Activated CD8-positive, alpha-beta memory T cell treated with anti-CD3 and anti-CD28 coated beads, Interleukin-2, amount 10 ng/mL, durations not matched to agents 7 days and 5 days (primary cell): ENCODE data around the gene ZNRF2. TPM values are rescaled to one million over a fixed set of nuclear protein-coding genes. Genes with fewer than 3 reads are reported as not detected.

Experiments
- ATAC-seq: fragments of 150-1000 bp; cut with Tn5 transposase; one replicate; pipeline ENCODE4 v1.10.0; 2021; ENCODE audit warnings: moderate library complexity
- CTCF ChIA-PET: fragments of 350-600 bp; sonication (Branson Sonifier 250); formaldehyde crosslinking; loops from one replicate; lab custom pipeline; 2021; ENCODE audit warnings: antibody characterized with exemption; lab: Charles Lee
- DNase-seq: peaks from one replicate; pipeline ENCODE4 v3.0.0-alpha.2; 2020
- H3K27ac Mint-ChIP-seq: one replicate; pipeline ENCODE4 v1.8.0; 2021; ENCODE audit warnings: mild to moderate bottlenecking, mixed read lengths
- H3K27me3 Mint-ChIP-seq: one replicate; pipeline ENCODE4 v1.8.0; 2021; ENCODE audit warnings: mixed read lengths
- H3K36me3 Mint-ChIP-seq: one replicate; pipeline ENCODE4 v1.8.0; 2021; ENCODE audit warnings: mild to moderate bottlenecking, mixed read lengths
- H3K4me1 Mint-ChIP-seq: one replicate; pipeline ENCODE4 v1.8.0; 2021; ENCODE audit warnings: mixed read lengths
- H3K4me3 Mint-ChIP-seq: one replicate; pipeline ENCODE4 v1.8.0; 2021; ENCODE audit warnings: mild to moderate bottlenecking, moderate library complexity, mixed read lengths
- H3K9me3 Mint-ChIP-seq: one replicate; pipeline ENCODE4 v1.8.0; 2022; ENCODE audit warnings: low read depth, mixed read lengths
- total RNA-seq, 2 experiments: library from RNA; stranded (reverse); gene quantifications; one replicate each; pipeline ENCODE4 v1.2.3, GENCODE V29; 2021

ZNRF2 gene
- 10 to 100 TPM; 14.0 to 21.3 TPM for total RNA-seq

DNA sequence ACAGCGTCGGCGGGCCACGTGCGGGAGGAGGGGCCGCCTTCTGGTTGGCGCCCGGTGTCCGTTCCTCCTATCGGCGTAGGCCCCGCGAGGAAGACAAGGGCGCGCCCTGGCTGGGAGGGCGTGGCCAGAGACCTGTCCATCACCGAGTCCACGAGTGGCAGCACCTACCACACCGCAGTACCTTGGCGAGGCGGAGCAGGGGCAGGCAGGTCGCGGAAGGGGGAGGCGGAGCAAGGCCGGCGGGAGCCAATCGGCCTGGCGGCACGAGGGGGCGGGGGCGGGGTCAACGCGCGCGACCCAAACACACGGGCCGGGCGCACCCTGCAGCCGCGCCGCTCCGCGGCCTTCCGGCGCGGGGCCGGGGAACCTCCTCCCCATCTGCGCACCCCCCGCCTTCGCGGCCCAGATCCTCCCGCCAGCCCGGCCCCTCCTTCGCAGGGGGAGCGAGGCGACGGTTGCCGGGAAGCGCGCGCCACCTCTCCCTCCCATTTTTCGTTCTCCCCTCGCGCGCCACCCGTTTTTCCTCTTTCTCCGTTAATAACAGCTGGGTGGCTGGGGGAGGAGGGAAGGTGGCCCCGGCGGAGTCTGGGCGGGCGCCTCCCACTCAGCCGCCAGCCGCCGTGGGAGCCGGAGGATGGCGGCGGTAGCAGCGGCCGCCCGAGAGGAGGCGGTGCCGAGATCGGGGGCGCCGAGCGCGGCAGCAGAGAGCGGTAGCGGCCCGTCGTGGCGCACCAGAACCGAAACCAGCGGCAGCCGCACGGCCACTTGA is at the start of gene ZNRF2:
Gene ZNRF2, plus strand, starts transcription at position 300 of the 769 bp plus-strand sequence. CDS start 761 bp downstream, outside the sequence.
- H3K4me3 Mint-ChIP-seq, result peak within 1 kb of the TSS; percentile 77
- CTCF ChIA-PET, result interaction anchor here (0.8 to 3.5 kb wide), 6 partner anchors 28 to 194 kb away, joined by 3 to 18 read pairs (median 3); partner anchors contain the start of gene NOD1
- H3K27ac Mint-ChIP-seq, result peak within 1 kb of the TSS; percentile 88
- H3K9me3 Mint-ChIP-seq, result peaks cover 8% of the 10 kb centered on the region
- H3K27me3 Mint-ChIP-seq, result no peaks in the 10 kb centered on the region
- ATAC-seq (peak; percentile 89), DNase-seq (peak; percentile 100)
- H3K36me3 Mint-ChIP-seq, result peaks cover 24% of the 10 kb centered on the region
- peaks cover 41% of the 10 kb centered on the region for H3K4me1 Mint-ChIP-seq

- H3K4me1 Mint-ChIP-seq, result peaks cover 13% of the 10 kb centered on the region
- no peak overlapping the region for H3K27ac Mint-ChIP-seq
- CTCF ChIA-PET, result no interaction called here
- no peak for ATAC-seq
- H3K4me3 Mint-ChIP-seq, result no peak overlapping the region
- no peaks in the 10 kb centered on the region for H3K36me3 Mint-ChIP-seq
- H3K27me3 Mint-ChIP-seq, result peaks cover 19% of the 10 kb centered on the region
- DNase-seq, result no peak
- H3K9me3 Mint-ChIP-seq, result peaks cover 2% of the 10 kb centered on the region
Observed at GRCh38 chr7:30237271-30237695, 47.1 kb upstream of the ZNRF2 start.

DNA sequence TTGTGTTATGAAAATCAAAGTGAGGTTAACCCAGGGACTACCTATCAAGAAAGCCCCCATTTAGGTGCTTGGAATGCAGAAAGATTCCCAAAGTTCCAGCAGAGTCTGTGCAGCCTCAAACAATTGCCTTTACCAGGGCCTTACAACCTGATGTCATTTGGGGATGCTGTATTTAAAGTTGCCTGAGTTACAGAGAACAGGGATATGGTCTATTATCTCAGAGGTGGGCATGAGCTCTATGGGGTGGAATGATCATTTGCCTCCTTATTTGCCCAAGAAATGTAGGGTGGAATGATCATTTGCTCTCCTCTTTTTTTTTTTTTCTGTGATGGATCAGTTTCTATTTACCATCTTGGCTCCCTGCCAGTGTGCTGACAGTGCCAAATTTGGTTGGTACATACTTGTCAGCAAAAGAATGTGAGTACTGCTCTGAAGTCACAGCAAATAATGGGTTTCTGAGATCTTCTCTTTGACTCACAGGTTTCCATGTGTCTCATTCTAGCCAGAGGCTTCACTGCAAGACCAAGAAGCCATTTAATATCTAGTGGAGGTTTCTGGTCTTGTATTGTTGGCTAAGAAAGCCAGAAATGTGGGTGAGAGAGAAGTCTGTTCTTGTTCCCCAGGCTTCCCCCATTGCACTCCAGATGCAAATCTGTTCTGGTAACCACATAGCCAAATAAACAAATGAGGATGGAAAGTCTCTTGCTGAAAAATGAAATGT is 45.5 kb upstream of the ZNRF2 start:
- Mint-ChIP-seq H3K9me3 (peaks cover 2% of the 10 kb centered on the region), H3K27me3 (peaks cover 18% of the 10 kb centered on the region), H3K4me1 (peaks cover 13% of the 10 kb centered on the region), H3K27ac (no peak overlapping the region), H3K36me3 (no peaks in the 10 kb centered on the region), H3K4me3 (no peak overlapping the region)
- ATAC-seq, result no peak
- no peak for DNase-seq
- CTCF ChIA-PET, result interaction anchor here (0.7 to 1.3 kb wide), 3 partner anchors 37 to 169 kb away, joined by 3 read pairs; no protein-coding TSS in a partner anchor

DNA sequence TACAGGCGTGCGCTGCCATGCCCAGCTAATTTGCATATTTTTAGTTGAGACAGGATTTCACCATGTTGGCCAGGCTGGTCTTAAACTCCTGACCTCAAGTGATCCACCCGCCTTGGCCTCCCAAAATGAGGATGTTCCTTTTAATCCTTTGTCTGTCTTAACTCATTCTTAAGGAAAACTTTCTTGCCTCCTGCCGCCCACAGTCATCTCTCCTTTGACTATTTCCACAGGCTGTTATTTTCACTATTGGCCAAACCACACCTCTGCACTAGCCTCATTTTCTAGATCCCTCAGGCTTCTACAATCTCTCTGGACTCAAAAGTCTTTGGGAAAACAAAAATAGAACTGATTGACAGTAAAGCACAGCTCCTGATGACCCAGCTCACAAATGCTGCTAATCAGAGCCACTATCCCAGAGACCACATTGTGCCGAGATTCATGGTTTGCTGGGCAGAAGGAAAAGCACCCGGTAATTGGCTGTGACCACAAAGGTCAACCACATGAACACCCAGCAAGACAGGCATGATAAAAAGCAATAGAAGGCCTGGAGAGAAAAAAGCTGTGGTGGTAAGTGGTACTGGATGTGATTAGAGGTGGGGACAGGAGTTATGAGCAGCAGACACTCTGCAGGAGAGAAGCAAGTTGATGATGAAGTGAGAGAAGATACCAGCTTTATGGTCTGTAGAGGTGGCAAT is 44.1 kb upstream of the ZNRF2 start:
- H3K27ac Mint-ChIP-seq, result no peak overlapping the region
- no peak for ATAC-seq
- H3K36me3 Mint-ChIP-seq, result no peaks in the 10 kb centered on the region
- no peak for DNase-seq
- no peak overlapping the region for H3K4me3 Mint-ChIP-seq
- CTCF ChIA-PET, result no interaction called here
- H3K9me3 Mint-ChIP-seq, result peaks cover 2% of the 10 kb centered on the region
- H3K4me1 Mint-ChIP-seq, result peaks cover 13% of the 10 kb centered on the region
- peaks cover 18% of the 10 kb centered on the region for H3K27me3 Mint-ChIP-seq

- DNase-seq, result no peak
- CTCF ChIA-PET, result no interaction called here
- Mint-ChIP-seq H3K9me3 (peaks cover 2% of the 10 kb centered on the region), H3K27ac (no peak overlapping the region), H3K4me1 (peaks cover 13% of the 10 kb centered on the region), H3K4me3 (no peak overlapping the region), H3K36me3 (no peaks in the 10 kb centered on the region), H3K27me3 (peaks cover 18% of the 10 kb centered on the region)
- no peak for ATAC-seq
Observed at GRCh38 chr7:30241767-30242166, 42.6 kb upstream of the ZNRF2 start.

DNA sequence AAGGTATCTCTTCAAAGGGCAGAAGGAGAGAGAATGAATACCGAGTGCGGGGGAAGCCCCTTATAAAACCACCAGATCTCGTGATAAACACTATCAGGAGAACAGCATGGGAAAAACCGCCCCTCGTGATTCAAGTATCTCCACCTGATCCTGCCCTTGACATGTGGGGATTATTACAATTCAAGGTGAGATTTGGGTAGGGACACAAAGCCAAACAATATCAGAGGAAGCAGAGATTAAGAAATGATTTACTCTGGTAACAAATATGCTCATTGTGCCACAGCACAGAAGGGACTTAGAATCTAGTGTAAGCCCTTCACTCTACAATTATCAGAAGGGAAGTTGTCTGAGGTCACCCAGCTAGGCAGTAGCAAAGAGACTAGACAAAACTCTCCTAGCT is 40.1 kb upstream of the ZNRF2 start:
- no peak for ATAC-seq
- CTCF ChIA-PET, result no interaction called here
- peaks cover 2% of the 10 kb centered on the region for H3K9me3 Mint-ChIP-seq
- H3K4me3 Mint-ChIP-seq, result no peak overlapping the region
- H3K27me3 Mint-ChIP-seq, result peaks cover 15% of the 10 kb centered on the region
- no peak for DNase-seq
- no peak overlapping the region for H3K27ac Mint-ChIP-seq
- H3K4me1 Mint-ChIP-seq, result peaks cover 12% of the 10 kb centered on the region
- H3K36me3 Mint-ChIP-seq, result no peaks in the 10 kb centered on the region

- Mint-ChIP-seq H3K27ac (no peak overlapping the region), H3K36me3 (no peaks in the 10 kb centered on the region), H3K4me1 (peaks cover 4% of the 10 kb centered on the region), H3K4me3 (no peak overlapping the region), H3K27me3 (peaks cover 3% of the 10 kb centered on the region), H3K9me3 (peaks cover 2% of the 10 kb centered on the region)
- DNase-seq, result no peak
- ATAC-seq, result no peak
- CTCF ChIA-PET, result no interaction called here
Observed at GRCh38 chr7:30245913-30246312, 38.5 kb upstream of the ZNRF2 start.

- no peak overlapping the region for H3K27ac Mint-ChIP-seq
- no peaks in the 10 kb centered on the region for H3K36me3 Mint-ChIP-seq
- no peak overlapping the region for H3K4me3 Mint-ChIP-seq
- CTCF ChIA-PET, result no interaction called here
- H3K27me3 Mint-ChIP-seq, result peaks cover 3% of the 10 kb centered on the region
- peaks cover 2% of the 10 kb centered on the region for H3K9me3 Mint-ChIP-seq
- DNase-seq, result no peak
- peaks cover 4% of the 10 kb centered on the region for H3K4me1 Mint-ChIP-seq
- no peak for ATAC-seq
Observed at GRCh38 chr7:30246392-30246791, 38.0 kb upstream of the ZNRF2 start.

DNA sequence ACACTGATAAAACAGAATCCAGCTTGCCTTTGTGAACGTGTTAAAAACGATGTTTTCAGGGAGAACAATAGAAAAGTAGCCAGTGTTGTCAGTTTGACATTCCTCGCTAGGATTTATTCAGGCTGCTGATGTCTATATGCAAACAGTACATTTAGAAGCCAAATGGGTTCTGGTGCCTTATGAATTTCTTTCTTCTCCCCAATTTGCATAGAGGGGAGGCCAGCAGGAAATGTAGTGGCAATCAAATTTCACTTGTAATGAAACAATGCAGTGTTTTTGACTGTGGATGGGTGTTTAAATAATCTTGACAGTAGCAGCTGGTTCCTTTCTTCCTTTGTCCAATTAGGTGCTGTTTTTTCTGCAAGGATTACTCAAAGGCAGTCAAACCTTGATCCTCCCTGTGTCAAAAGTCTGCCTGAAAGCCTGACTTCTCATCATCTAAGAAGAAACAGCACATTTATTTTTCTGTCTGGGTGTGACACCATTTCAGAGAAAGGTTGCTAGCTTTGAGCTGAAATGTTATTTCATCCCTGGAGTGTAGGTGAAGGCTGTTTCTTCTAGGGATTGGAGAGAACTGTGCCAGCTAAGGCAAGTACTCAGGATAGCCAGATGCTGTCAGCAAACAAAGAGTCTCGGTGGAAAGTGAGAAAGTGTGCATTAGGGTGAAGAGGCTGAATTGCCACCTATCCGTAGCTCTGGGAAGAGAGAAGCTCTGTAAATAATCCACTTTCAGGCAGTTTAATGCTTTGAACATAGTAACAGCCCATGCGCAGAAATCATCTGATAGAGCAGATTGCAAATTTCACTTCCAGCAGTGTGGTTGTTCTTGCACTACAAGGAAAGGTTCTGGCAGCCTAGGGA is 36.6 kb upstream of the ZNRF2 start:
- CTCF ChIA-PET, result no interaction called here
- H3K36me3 Mint-ChIP-seq, result no peaks in the 10 kb centered on the region
- no peak overlapping the region for H3K27ac Mint-ChIP-seq
- peaks cover 7% of the 10 kb centered on the region for H3K4me1 Mint-ChIP-seq
- no peak for ATAC-seq
- DNase-seq, result no peak
- no peaks in the 10 kb centered on the region for H3K9me3 Mint-ChIP-seq
- H3K27me3 Mint-ChIP-seq, result peaks cover 3% of the 10 kb centered on the region
- H3K4me3 Mint-ChIP-seq, result no peak overlapping the region

DNA sequence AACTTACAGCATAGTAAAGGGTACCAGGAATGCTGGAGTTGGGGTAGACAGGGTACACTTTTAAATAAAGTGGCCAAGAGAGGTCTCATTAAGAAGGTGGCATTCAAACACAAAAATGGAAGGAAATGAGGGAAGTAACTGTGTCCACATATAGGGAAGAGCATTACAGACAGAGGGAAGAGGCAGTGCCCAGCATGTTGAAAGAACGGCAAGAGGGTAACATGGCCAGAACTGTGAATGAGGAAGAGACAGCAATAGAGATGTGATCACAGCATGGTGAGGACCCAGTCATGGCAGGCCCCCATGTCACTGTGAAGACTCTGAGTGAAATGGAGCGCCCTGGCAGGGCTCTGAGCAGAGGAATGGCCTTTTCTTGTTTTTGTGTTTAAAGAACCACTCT is 35.1 kb upstream of the ZNRF2 start:
- no peak overlapping the region for H3K4me3 Mint-ChIP-seq
- no peak overlapping the region for H3K27ac Mint-ChIP-seq
- H3K4me1 Mint-ChIP-seq, result peaks cover 14% of the 10 kb centered on the region
- H3K27me3 Mint-ChIP-seq, result no peaks in the 10 kb centered on the region
- no peak for DNase-seq
- no peak for ATAC-seq
- CTCF ChIA-PET, result no interaction called here
- no peaks in the 10 kb centered on the region for H3K9me3 Mint-ChIP-seq
- no peaks in the 10 kb centered on the region for H3K36me3 Mint-ChIP-seq

GRCh38 chr7:30249986-30250774 is 34.2 kb upstream of the ZNRF2 start:
- ATAC-seq (no peak), DNase-seq (no peak)
- Mint-ChIP-seq H3K4me1 (peaks cover 14% of the 10 kb centered on the region), H3K27me3 (no peaks in the 10 kb centered on the region), H3K27ac (no peak overlapping the region), H3K4me3 (no peak overlapping the region), H3K9me3 (no peaks in the 10 kb centered on the region), H3K36me3 (no peaks in the 10 kb centered on the region)
- CTCF ChIA-PET, result no interaction called here

DNA sequence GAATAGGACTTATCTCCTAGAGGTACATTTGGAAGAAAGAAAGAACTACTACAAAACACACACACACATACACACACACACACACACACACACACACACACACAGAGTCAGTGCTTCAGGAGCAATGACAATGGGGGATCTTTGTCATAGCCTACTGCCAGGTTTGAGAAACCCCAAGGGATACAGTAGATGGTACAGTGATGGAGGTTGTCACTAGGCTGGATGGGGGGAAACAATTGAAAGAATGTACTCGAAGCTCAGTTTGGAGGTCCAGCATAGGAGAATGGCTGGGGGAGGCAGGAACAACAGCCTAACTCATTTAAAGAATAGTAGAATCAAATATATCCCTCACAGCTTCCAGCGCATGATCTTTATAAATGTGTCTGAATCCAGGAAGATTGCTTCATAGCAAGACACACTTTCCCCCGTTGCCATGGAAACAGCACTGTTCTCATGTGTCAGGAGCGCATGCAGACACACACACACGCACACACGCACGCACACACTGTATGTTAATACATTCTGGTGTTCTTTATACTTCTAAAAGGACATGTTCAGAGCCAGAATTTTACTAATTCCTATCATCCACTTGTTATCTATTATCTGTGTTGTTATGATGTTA is 32.6 kb upstream of the ZNRF2 start:
- Mint-ChIP-seq H3K27me3 (no peaks in the 10 kb centered on the region), H3K27ac (no peak overlapping the region), H3K4me1 (peaks cover 14% of the 10 kb centered on the region), H3K4me3 (no peak overlapping the region), H3K36me3 (no peaks in the 10 kb centered on the region), H3K9me3 (no peaks in the 10 kb centered on the region)
- CTCF ChIA-PET, result interaction anchor here (1.4 kb wide), 1 partner anchor 24 kb away, joined by 3 read pairs; no protein-coding TSS in a partner anchor
- ATAC-seq, result no peak
- DNase-seq, result no peak
